ENCODE measurements around the gene DISC1.

DNA sequence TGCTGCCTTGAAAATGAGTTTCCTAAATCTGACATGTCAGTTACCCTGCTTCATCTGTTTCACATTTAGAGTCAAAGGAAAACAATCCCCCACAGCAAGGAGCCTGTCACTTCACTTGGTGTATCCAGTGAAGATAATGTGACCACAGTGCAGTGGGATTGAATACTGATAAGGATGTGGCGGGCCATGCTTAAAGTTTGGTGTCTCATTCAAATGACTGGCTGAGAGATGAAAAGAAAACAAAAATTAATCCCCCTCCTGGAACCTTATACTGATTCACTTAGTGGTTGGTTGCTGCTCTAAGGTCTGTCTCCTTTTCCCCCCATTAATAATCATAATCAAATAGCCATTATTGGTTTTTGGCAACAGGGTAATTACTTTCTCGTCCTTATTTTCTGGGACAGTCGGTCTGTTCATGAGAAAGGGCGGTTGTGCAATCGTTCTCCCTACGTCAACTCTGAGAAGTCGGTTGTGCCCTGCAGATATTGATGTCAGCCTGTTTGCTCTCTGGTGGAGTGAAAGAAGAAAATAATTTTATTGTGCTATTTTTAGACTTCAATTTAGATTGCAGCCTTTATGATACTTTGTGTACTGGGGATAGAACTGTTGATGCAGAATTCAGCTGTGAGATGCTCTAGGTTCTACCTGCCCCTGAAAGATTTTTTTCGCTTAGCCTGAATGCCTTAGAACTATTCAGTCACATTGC, 360.2 kb downstream of the DISC1 start:
- TF ChIP-seq, protein P1, sequence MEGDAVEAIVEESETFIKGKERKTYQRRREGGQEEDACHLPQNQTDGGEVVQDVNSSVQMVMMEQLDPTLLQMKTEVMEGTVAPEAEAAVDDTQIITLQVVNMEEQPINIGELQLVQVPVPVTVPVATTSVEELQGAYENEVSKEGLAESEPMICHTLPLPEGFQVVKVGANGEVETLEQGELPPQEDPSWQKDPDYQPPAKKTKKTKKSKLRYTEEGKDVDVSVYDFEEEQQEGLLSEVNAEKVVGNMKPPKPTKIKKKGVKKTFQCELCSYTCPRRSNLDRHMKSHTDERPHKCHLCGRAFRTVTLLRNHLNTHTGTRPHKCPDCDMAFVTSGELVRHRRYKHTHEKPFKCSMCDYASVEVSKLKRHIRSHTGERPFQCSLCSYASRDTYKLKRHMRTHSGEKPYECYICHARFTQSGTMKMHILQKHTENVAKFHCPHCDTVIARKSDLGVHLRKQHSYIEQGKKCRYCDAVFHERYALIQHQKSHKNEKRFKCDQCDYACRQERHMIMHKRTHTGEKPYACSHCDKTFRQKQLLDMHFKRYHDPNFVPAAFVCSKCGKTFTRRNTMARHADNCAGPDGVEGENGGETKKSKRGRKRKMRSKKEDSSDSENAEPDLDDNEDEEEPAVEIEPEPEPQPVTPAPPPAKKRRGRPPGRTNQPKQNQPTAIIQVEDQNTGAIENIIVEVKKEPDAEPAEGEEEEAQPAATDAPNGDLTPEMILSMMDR (conservative IDR thresholded peaks at IDR 0.05) = no peak
- no peak for TF ChIP-seq ZFX (IDR thresholded peaks at IDR 0.05)
